ENCODE measurements around the gene EFNA2. TPM values are rescaled to one million over a fixed set of nuclear protein-coding genes. Genes with fewer than 3 reads are reported as not detected.

EFNA2 gene
- total RNA-seq, 2 experiments from 2014 or later, result not detected

DNA sequence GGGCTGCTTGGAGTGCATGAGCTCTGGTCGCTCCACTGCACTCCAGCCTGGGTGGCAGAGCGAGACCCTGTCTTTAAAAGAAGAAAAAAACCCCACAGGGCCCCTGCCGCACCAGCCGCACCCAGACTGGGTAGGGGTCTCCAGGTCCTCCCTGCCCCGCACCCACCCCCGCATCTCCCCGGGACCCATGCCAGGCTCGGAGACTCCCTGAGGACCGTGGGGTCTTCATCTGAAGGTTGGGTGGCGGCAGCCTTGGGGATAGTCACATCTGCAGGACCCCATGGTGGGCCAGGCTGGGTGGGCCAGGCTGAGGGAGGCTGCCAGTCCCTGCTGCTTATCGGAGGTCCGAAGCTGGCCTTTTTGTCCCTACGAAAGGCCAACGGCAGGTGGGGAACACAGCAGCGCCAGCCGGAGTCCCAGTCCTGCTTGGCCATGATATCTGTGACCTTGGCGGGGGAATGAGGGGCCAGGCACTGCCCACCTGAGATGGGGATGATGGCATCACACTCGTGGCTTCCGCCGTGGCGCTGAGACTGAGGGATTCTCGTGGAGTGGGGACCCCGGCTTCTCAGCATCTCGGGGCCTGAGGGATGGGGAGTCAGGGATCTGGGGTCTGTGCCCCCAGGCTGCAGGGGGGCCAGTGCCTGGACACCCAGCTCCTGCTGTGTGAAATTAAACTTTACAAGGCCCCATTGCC is 11.1 kb downstream of the EFNA2 start:
- intact Hi-C loops (cut with DNase I, micrococcal nuclease), result no loop called here
- no peak overlapping the region for H3K27ac Mint-ChIP-seq
- peaks cover 15% of the 10 kb centered on the region for H3K4me1 ChIP-seq (ENCODE audit: insufficient read depth, low read length)
- no peaks in the 10 kb centered on the region for H3K36me3 Mint-ChIP-seq (ENCODE audit: low read depth)
- CTCF ChIA-PET, result no interaction called here
- no peak overlapping the region for H3K27ac ChIP-seq (ENCODE audit: low read depth in 1 of 2, low read length in 2 of 2)
- ATAC-seq (ENCODE audit: poor library complexity), result no peak
- no peaks in the 10 kb centered on the region for H3K36me3 ChIP-seq (ENCODE audit: insufficient read depth, low read length)
- H3K4me1 Mint-ChIP-seq (ENCODE audit: low read depth), result no peaks in the 10 kb centered on the region
- H3K4me3 ChIP-seq (ENCODE audit: low read length), result no peak overlapping the region
- no peaks in the 10 kb centered on the region for H3K9me3 Mint-ChIP-seq
- no peak overlapping the region for H3K4me3 Mint-ChIP-seq
- TF ChIP-seq, protein P1, sequence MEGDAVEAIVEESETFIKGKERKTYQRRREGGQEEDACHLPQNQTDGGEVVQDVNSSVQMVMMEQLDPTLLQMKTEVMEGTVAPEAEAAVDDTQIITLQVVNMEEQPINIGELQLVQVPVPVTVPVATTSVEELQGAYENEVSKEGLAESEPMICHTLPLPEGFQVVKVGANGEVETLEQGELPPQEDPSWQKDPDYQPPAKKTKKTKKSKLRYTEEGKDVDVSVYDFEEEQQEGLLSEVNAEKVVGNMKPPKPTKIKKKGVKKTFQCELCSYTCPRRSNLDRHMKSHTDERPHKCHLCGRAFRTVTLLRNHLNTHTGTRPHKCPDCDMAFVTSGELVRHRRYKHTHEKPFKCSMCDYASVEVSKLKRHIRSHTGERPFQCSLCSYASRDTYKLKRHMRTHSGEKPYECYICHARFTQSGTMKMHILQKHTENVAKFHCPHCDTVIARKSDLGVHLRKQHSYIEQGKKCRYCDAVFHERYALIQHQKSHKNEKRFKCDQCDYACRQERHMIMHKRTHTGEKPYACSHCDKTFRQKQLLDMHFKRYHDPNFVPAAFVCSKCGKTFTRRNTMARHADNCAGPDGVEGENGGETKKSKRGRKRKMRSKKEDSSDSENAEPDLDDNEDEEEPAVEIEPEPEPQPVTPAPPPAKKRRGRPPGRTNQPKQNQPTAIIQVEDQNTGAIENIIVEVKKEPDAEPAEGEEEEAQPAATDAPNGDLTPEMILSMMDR (IDR thresholded peaks at IDR 0.05), result no peak
- peak in 1 of 14 experiments; percentile 23 for DNase-seq
- peaks cover 25 to 31% of the 10 kb centered on the region in 2 experiments for H3K27me3 ChIP-seq (ENCODE audit: control insufficient read depth in 1 of 2, insufficient read depth in 2 of 2, low read length in 2 of 2)
- H3K9me3 ChIP-seq (ENCODE audit: control insufficient read depth in 1 of 2, insufficient read depth in 1 of 2, low read length in 2 of 2), result peaks cover 0 to 33% of the 10 kb centered on the region in 2 experiments
- H3K27me3 Mint-ChIP-seq, result peaks cover 33% of the 10 kb centered on the region
- POLR2A ChIA-PET, result no interaction called here

DNA sequence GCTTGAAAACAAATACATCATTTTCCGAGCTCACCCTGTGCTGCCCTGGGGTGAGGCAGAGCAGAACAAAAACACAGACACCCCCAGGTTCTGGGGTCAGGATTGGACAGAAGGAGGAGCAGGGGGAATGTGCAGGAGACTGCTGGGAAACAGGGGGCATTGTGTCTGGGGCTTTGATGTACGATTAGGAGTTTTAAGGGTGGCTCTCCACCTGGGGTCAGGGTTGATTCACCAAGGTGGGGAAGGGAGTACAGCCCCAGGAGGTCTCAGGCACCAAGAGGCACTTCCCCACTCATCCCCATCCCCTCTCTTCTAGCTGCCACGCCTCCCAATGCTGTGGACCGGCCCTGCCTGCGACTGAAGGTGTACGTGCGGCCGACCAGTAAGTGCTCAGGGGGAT is 12.6 kb downstream of the EFNA2 start:
- no peak overlapping the region for H3K27ac ChIP-seq (ENCODE audit: low read depth in 1 of 2, low read length in 2 of 2)
- intact Hi-C loops (cut with DNase I, micrococcal nuclease), result no loop called here
- Mint-ChIP-seq H3K4me1 (ENCODE audit: low read depth) (no peaks in the 10 kb centered on the region), H3K4me3 (no peak overlapping the region), H3K9me3 (no peaks in the 10 kb centered on the region), H3K27me3 (peaks cover 22% of the 10 kb centered on the region), H3K36me3 (ENCODE audit: low read depth) (no peaks in the 10 kb centered on the region), H3K27ac (no peak overlapping the region)
- no peaks in the 10 kb centered on the region for H3K36me3 ChIP-seq (ENCODE audit: insufficient read depth, low read length)
- peaks cover 15% of the 10 kb centered on the region for H3K4me1 ChIP-seq (ENCODE audit: insufficient read depth, low read length)
- ChIA-PET CTCF (no interaction called here), POLR2A (no interaction called here)
- peaks cover 0 to 19% of the 10 kb centered on the region in 2 experiments for H3K9me3 ChIP-seq (ENCODE audit: control insufficient read depth in 1 of 2, insufficient read depth in 1 of 2, low read length in 2 of 2)
- DNase-seq (no peak), ATAC-seq (ENCODE audit: poor library complexity) (no peak)
- peaks cover 17 to 22% of the 10 kb centered on the region in 2 experiments for H3K27me3 ChIP-seq (ENCODE audit: control insufficient read depth in 1 of 2, insufficient read depth in 2 of 2, low read length in 2 of 2)
- TF ChIP-seq, protein P1 (IDR thresholded peaks at IDR 0.05), result no peak
- H3K4me3 ChIP-seq (ENCODE audit: low read length), result no peak overlapping the region

DNA sequence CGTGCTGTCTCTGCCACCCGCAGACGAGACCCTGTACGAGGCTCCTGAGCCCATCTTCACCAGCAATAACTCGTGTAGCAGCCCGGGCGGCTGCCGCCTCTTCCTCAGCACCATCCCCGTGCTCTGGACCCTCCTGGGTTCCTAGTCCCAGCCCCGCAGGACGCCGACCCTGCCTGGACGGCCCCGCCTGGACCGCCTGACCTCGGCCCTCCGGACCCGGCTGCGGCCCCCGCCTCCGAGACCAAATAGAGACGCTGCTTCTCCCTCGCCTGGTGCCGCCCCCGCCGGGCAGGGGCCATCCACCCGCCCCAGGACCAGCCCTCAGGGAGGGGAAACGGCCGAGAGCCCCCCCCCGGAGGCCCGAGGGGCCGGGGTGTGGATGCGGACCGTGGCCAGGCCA is 14.1 kb downstream of the EFNA2 start:
- no peak overlapping the region for H3K4me3 ChIP-seq (ENCODE audit: low read length)
- peaks cover 0 to 8% of the 10 kb centered on the region in 2 experiments for H3K9me3 ChIP-seq (ENCODE audit: control insufficient read depth in 1 of 2, insufficient read depth in 1 of 2, low read length in 2 of 2)
- no peak overlapping the region for H3K27ac Mint-ChIP-seq
- H3K4me3 Mint-ChIP-seq, result no peak overlapping the region
- peaks cover 13% of the 10 kb centered on the region for H3K27me3 Mint-ChIP-seq
- H3K36me3 Mint-ChIP-seq (ENCODE audit: low read depth), result no peaks in the 10 kb centered on the region
- H3K27ac ChIP-seq (ENCODE audit: low read depth in 1 of 2, low read length in 2 of 2), result no peak overlapping the region
- H3K27me3 ChIP-seq (ENCODE audit: control insufficient read depth in 1 of 2, insufficient read depth in 2 of 2, low read length in 2 of 2), result peaks cover 3 to 7% of the 10 kb centered on the region in 2 experiments
- POLR2A ChIA-PET, result no interaction called here
- TF ChIP-seq, protein P1 (IDR thresholded peaks at IDR 0.05), result no peak
- intact Hi-C loops (cut with DNase I, micrococcal nuclease), result no loop called here
- peaks cover 13% of the 10 kb centered on the region for H3K4me1 ChIP-seq (ENCODE audit: insufficient read depth, low read length)
- H3K9me3 Mint-ChIP-seq, result no peaks in the 10 kb centered on the region
- no peaks in the 10 kb centered on the region for H3K4me1 Mint-ChIP-seq (ENCODE audit: low read depth)
- no peaks in the 10 kb centered on the region for H3K36me3 ChIP-seq (ENCODE audit: insufficient read depth, low read length)
- DNase-seq (peak in 1 of 14 experiments; percentile 27), ATAC-seq (ENCODE audit: poor library complexity) (no peak)
- CTCF ChIA-PET, result no interaction called here
